ENCODE results near the gene ZNF536.

Gene ZNF536

DNA sequence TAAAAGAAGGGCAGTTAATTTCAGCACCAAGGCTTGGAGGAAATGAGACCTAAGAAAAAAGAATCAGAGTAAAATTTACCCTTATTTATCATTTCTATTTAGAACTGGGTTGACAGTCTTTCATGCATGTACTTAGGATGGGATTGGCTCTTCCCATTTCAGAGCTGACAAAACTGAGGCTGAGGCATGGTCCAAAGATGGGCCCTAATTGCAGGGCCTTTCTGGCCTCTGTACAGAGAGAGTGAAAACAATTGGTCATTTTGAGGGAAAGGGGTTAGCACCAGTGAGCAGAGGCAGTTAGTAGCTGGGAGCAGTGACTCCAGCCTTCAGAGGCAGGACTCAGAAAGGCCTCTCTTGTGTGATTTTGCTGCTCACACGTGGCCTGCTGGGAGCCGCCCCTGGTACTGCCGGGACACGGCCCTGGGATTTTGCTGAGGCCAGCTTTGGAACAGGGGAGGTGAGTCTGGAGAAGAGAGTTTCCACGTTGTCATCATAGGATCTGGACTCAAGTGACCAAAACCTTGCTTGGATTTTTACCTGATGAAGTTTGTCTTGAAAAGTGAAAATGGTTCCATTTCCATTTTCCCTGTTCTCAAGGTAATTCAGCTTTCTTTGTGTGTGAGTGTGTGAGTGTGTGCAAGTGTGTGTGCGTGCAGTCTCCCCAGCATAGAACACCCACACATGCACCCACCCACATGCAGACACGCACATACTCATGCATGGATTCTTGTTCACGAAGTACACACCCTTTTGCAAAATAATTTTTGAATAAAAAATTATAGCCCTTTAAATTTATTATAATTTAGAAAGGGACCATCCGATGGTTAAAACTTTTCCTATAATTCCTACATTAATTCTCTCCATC, at the start of gene ZNF536:
TSS of gene ZNF536 (plus strand) at position 425 of the 865 bp plus-strand sequence. CDS start 71,179 bp downstream, outside the sequence.
- Histone ChIP-seq H3K4me3 (no peak within 1 kb of the TSS), H3K27ac (no peak within 1 kb of the TSS)

DNA sequence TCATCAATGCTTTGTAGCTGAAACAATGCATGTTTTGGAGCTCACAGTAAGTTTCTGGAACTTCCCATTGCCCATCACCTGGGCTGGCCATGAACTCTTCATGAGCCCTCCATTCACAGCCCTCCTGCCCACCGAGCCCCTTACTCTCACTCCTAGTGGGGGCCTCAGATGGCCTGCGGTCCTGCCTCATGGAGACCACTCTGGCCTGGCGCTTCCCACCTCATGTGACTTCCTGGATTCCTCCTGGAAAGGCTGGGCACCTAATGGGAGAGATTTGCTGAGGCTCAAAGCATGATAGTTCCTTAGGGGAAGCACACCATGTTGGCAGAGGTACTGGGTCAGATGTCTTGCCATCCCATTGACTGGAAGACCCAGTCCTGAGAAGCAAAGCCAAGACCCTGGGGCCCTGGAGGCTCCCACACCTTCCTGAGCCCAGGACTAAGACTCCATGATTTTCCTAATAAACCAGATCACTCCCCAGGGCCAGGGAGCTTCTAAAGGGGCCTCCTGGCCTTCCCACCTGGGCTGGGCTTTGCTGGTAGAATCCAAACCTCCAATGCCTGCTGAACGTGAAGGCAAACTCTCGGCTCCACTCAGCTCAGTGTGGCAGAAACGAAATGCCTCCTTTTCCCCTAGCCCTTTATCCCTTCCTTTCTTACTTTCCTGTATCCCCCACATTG, 49.4 kb upstream of the ZNF536 start:
- H3K4me3 ChIP-seq: no peak overlapping the region

DNA sequence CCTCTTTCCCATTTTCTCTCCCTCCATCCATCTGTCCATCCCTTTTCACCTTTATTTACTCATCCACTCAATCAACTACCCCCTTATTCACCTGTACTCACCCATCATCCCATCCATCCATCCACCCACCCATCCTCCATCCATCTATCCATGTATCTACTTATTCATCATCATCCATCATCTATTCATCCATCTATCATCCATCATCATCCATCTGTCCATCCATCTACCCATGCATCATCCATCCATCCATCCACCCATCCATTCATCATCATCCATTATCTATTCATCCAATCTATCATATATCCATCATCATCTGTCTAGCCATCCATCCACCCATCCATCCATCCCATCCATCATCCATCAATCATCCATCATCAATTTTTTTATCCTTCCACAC, 48.3 kb upstream of the ZNF536 start:
- Histone ChIP-seq H3K4me3 (no peak overlapping the region), H3K27ac (no peak overlapping the region)

More for the DNA sequence above, 49.4 kb upstream of the ZNF536 start:
- H3K27ac ChIP-seq: no peak overlapping the region

DNA sequence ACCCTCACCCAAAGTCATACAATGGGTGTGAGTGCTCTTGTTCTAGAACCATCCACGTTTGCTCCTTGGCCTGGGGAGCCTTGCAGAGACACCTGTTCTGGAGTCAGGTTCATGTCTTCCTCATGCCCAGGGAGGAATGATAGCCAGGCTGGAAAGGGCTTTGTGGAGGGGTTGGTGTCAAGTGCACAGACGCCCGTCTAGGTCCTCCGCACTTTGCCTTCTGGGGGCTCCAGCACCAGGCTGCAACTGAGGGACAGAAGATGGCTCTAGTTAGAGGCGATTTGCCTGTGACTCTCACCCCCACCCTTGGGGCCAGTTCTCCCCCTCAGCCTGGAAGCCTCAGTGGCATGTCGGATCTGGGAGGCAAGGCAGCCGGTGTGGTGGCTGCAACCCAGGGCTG, 47.2 kb upstream of the ZNF536 start:
- Histone ChIP-seq H3K4me3 (no peak overlapping the region), H3K27ac (no peak overlapping the region)

DNA sequence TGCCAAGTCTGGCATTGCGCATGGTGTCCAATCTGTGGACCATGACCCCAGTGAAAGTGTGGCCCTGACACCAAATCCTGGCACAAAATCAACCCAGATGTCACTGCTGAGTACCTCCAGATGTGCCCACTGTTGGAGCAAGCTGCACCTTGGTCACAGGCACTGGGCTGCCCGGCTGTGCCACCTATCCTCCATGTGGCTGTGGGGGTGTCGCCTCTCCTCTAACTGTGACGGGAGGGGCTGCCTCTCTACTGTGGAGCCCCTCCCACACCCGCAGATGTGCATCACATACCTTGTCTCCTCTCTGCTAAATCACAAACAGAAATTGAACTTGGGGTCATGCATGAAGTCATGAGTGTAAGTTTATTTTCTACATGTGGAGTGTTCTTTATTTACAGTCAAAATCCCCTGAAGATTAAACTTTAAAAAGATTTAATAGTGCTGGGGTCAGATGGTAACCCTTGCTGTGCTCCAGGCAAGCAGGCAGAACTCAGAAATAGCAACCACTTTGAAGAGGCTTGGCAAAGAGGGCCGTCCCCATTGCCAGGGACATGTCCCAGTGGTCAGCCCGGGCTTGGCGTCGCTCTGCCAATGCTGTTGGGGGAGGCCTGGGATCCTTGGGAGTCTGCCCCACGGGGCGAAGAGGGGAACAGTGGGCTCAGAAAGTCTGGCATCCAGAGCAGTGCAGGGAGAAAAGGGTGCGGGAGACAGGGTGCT, 46.4 kb upstream of the ZNF536 start:
- no peak overlapping the region for H3K4me3 ChIP-seq
- no peak overlapping the region for H3K27ac ChIP-seq

DNA sequence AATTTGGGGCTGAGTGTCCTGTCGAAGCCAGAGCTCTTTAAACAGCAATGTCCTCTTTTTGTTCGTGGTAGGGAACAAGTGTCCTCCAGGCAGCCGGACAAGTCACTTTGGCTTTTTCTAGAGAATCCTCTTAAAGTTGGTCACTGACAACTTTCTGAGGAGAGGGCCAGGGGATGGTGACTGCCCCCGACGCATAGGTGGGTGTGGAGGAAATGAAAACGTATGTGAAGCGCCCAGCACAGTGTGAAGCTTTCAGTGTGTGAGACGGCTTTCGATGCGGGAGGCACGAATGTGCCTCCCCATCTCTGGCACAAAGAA, 45.8 kb upstream of the ZNF536 start:
- no peak overlapping the region for H3K27ac ChIP-seq
- H3K4me3 ChIP-seq: no peak overlapping the region

DNA sequence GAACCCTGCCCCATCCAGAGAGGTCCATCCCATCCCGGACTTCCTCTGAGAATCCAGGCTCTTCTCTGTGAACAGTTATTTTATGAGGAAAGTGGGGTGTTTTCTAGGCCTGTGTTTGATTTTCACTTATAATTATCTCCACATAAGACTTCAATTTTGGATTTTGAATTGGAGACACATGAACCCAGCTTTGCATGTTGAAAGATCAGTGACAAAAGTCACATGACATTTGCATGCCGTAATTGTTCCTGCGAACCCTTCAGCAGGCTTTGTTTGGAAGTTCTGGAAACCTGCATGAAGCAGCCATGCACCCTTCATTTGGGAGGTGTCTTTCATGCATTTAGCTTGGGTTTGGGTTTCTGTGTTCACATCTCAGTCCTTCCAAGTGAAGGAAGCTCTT, 44.9 kb upstream of the ZNF536 start:
- H3K27ac ChIP-seq: no peak overlapping the region
- H3K4me3 ChIP-seq: no peak overlapping the region

DNA sequence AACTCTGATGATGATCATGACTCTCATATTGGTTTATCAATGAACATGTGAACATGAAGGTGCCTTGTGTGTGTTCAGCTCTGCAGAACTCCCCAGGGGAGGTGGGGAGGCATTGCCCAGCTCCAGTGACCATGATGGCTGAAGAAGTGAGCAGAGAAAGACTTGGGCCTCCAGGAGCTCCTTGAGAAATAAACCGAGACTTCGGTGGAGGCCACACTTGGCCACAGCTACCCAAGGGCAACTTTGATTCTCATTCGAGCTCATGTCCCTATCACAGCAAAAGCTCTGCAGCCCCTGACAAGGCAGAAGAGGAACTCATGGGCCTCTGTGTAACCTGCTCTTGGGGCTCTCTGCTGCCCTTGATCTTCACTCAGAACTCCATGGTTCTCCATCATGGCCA, 44.1 kb upstream of the ZNF536 start:
- Histone ChIP-seq H3K4me3 (no peak overlapping the region), H3K27ac (no peak overlapping the region)

DNA sequence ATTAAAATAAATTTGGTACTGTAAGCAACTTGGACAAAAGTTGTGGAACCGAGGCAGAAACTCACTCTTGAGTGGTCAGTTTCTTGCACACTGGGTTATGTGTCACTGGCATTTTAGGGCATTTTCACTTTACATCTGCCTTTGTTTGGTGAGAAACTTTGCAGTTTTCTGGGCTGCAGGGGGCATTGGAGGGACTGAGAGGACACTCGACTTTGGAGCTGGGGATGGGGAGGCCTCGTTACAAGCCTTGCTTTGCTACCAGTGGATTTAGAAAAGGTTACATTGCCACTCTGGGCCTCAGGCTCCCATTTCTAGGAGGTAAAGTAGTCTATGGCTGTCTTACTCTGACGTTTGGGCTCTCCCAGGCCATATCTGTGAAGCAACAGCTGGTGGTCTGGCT, 41.9 kb upstream of the ZNF536 start:
- Histone ChIP-seq H3K4me3 (no peak overlapping the region), H3K27ac (no peak overlapping the region)

DNA sequence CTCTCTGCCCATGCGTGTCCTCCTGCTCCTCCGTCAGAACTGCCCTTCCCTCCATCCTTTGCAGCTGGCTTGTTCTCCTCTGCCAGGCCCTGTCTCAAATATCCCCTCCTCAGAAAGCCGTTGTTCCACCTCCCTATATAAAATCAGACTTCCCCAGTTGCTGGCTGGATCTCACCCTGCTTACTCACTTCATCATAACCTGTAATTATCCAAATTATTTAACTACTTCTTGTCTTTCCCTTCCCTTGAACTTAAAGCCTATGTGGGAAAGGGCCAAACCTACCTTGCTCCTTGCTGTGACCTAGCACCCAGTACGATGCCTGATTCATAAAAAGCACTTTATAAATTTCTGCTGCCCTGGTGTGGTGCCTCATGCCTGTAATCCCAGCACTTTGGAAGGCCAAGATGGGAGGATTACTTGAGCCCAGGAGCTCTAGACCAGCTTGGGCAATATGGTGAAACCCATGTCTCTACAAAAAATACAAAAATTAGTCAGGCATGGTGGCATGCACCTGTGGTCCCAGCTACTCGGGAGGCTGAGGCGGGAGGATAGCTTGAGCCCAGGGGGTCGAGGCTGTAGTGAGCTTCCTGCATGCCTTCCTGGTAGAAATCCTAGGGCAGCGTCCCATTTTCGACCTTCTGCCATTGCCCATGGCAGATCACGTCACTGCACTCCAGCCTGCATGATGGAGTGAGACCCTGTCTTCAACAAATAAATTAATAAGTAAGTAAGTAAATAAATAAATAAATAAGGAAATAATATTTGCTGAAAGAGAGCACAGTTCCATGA, 39.5 kb upstream of the ZNF536 start:
- no peak overlapping the region for H3K4me3 ChIP-seq
- no peak overlapping the region for H3K27ac ChIP-seq

DNA sequence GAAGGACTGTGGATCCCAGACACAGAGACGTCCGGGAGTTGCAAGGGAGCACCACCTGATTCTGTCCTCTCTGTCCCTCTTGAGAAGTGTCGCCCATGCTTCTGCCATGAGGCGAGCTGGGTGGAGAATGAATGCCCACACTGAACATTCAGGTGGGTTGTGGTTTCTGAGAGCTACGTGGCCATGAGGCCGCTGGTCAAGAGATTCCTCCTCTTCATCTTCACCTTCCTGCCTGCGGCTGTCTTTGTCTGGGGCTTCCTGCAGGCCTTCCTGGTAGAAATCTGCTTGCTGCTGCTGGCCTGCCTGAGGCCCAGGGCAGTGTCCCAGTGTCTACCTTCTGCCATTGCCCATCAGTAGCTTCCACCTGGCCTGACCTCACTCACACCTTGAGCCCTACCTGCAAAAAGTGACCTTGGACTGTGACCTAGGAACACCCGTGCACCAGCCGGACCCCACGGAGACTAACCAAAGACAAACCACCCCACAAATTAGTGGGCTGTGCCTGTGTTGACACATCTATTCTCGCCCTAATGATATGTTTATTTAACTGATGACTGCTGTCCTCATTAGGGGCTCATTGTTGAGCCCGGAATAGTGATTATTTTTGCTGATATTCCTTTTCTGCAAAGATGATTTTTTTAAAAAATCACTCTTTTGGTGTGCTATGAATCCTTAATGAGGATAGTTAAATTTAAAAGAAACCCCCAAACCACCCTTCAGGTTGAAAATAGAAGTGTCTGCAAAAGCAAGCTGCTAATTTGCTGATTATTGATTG, 38.7 kb upstream of the ZNF536 start:
- Histone ChIP-seq H3K27ac (no peak overlapping the region), H3K4me3 (no peak overlapping the region)

DNA sequence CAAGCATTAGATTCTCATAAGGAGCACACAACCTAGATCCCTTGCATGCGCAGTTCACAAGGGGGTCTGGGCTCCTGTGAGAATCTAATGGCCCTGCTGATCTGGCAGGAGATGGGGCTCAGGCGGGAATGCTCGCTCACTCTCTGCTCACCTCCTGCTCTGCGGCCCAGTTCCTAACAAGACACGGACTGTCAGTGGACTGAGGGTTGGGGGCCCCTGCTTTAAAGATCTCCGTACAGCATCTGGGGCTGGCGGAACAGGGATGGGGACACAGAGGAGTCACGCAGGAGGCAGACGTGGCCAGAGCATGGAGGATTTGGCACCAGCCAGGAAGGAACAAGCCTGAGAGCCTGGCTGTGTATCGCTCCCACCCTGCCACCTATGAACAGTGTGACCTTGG, 37.3 kb upstream of the ZNF536 start:
- Histone ChIP-seq H3K4me3 (no peak overlapping the region), H3K27ac (no peak overlapping the region)

DNA sequence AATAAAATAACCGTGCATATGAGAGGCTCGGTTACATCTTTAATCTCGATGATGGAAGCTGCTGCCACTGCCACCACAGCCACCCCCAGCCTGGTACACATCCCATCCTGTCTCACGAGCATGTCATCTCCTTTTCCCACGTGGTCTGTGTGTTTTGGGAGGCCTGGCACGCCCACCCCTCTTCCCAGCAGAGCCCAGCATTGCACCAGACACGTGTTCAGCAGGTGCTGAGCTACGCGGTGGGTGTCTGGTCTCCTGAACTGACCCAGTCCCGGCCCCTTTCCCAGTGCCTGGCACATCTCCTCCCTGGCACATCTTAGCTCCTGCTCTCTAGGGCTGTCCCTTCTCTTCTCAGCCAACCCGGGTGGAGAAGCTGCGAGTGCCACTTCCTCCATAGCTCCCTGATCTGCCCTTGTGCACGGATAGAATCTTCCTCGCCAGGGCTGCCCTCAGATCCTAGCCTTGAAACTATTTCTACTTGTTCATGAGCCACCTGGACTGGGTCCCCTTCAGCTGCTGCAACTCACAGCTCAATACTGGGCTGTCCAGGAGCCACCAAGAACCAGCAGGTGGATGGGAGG, 36.8 kb upstream of the ZNF536 start:
- H3K27ac ChIP-seq: no peak overlapping the region
- no peak overlapping the region for H3K4me3 ChIP-seq

DNA sequence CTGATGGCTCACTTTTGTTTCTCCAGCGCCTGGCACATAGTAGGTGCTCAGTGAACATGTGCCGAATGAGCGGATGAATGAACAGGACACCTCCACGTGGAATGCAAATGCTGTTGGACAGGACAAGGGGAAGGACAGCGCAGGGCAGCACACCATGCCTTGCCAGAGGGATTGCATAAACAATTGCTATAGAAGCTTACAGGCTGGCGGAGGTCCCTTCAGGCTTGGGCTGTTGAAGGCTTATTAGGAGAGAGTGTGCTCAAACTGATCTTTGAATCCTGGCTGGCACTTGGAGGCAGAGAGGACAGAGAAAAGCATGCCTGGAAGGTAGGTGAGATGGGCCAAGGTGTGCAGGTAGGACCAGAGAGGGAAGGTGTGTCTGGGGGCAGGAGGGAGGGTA, 35.9 kb upstream of the ZNF536 start:
- Histone ChIP-seq H3K27ac (no peak overlapping the region), H3K4me3 (no peak overlapping the region)

DNA sequence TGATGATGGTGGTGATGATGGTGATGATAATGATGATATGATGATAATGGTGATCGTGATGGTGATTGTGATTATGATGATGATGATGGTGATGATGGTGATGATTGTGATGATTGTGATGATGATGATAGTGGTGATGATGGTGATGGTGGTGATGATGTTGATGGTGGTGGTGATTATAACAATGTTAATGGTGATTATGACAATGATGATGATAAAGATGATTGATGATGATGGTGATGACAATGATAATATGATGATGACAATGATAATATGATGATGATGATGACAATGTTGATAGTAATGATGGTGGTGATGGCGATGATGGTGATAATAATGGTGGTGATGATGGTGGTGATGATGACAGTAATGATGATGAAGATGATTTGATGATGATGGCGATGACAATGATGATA, 34.1 kb upstream of the ZNF536 start:
- H3K4me3 ChIP-seq: no peak overlapping the region
- no peak overlapping the region for H3K27ac ChIP-seq

DNA sequence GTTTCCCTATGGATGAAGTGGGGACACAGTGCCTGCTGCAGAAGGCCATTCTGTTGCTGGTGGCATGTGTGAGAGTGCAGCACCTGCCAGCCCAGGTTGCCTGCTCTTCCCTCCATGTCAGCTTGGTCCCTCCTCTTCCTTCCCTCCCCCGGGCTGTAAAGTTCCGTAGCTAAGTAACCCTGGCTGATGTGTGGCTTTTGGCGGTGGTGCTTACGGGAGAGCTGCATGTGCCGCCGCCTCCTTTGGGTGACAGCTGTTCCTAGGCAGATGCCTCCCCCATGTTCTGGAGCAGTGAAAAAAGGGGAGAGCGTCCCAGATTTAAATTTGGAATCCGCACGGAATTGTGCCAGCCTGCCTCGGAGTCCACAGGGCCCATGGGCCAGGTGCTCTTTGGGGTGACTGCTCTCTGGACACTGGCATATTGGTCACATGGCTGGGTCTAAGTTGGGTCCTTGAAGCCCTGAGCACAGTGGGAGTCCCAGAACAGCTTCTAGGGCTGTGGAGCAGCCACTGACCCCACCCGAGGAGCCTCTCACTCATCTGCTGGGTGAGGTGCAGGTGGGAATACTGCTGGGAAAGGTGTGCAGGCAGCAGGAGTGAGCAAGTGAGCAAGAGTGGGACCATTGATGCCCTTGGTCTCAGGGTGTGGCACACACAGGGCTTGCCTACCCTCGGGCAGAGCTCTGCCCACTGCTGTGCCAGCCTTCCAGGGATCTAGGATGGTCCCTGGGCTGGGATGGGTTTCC, 33.1 kb upstream of the ZNF536 start:
- Histone ChIP-seq H3K27ac (no peak overlapping the region), H3K4me3 (no peak overlapping the region)

DNA sequence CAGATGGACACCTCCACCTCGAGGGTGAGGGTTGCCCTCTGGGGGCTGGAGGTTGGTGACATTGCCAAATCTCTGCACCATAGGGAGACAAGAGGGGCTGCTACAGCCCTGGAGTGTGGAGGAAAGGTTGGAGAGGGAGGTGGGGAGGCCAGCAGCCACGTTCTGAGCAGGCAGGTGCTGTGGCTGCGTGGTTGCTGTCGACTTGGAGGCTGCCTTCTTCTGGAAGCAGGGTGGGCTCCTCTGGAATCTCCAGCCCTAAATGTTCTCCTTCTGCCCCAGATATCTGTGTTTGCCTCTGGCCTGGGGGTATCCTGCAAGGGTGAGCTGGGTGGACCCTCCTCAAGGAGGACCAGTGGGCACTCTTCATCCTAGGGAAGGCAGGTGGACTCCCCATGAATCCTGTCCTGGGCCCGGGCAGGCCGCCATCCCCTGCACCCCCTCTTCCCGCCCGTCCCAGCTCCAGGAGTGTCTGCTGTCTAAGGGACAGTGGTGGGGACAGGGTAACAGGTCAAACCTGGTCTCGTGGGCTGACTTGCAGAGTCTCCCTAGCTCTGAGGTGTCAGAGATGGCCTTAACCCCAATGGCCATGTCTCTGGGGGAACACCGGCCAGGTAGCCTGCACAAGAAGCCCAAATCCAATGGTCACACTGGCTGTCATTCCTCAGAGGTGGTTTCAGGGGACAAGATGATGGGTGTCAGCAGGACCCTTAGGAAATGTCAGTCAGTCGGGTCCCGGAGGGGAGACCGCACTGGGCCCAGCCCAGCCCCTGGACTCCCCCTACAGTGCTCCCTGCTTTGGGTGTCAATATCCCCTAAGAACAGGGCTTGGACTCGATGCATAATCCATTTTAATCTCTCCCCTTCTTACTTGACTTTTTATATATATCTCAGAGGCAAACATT, 32.3 kb upstream of the ZNF536 start:
- H3K4me3 ChIP-seq: no peak overlapping the region
- H3K27ac ChIP-seq: no peak overlapping the region
